Kidney capillary endothelial cell (primary cell): Measurements from ENCODE around the gene LAMA3.

ENCODE experiments used
- DNase-seq: peaks from one replicate; pipeline ENCODE4 v3.0.0-alpha.2; 2018; ENCODE audit warnings: low spot score

Gene LAMA3, protein sequence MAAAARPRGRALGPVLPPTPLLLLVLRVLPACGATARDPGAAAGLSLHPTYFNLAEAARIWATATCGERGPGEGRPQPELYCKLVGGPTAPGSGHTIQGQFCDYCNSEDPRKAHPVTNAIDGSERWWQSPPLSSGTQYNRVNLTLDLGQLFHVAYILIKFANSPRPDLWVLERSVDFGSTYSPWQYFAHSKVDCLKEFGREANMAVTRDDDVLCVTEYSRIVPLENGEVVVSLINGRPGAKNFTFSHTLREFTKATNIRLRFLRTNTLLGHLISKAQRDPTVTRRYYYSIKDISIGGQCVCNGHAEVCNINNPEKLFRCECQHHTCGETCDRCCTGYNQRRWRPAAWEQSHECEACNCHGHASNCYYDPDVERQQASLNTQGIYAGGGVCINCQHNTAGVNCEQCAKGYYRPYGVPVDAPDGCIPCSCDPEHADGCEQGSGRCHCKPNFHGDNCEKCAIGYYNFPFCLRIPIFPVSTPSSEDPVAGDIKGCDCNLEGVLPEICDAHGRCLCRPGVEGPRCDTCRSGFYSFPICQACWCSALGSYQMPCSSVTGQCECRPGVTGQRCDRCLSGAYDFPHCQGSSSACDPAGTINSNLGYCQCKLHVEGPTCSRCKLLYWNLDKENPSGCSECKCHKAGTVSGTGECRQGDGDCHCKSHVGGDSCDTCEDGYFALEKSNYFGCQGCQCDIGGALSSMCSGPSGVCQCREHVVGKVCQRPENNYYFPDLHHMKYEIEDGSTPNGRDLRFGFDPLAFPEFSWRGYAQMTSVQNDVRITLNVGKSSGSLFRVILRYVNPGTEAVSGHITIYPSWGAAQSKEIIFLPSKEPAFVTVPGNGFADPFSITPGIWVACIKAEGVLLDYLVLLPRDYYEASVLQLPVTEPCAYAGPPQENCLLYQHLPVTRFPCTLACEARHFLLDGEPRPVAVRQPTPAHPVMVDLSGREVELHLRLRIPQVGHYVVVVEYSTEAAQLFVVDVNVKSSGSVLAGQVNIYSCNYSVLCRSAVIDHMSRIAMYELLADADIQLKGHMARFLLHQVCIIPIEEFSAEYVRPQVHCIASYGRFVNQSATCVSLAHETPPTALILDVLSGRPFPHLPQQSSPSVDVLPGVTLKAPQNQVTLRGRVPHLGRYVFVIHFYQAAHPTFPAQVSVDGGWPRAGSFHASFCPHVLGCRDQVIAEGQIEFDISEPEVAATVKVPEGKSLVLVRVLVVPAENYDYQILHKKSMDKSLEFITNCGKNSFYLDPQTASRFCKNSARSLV (N-terminal part only)

GRCh38 chr18:23689031-23689615 is at the start of gene LAMA3:
LAMA3 (plus strand) TSS chr18:23689453; CDS start chr18:23689684, 231 bp downstream.
- no peak for DNase-seq

GRCh38 chr18:23640052-23640451 is 49.2 kb upstream of the LAMA3 start:
- no peak for DNase-seq

- DNase-seq, result no peak
Observed at GRCh38 chr18:23641143-23641720, 48.0 kb upstream of the LAMA3 start.

- no peak for DNase-seq
Observed at GRCh38 chr18:23641937-23642666, 47.2 kb upstream of the LAMA3 start.

DNA sequence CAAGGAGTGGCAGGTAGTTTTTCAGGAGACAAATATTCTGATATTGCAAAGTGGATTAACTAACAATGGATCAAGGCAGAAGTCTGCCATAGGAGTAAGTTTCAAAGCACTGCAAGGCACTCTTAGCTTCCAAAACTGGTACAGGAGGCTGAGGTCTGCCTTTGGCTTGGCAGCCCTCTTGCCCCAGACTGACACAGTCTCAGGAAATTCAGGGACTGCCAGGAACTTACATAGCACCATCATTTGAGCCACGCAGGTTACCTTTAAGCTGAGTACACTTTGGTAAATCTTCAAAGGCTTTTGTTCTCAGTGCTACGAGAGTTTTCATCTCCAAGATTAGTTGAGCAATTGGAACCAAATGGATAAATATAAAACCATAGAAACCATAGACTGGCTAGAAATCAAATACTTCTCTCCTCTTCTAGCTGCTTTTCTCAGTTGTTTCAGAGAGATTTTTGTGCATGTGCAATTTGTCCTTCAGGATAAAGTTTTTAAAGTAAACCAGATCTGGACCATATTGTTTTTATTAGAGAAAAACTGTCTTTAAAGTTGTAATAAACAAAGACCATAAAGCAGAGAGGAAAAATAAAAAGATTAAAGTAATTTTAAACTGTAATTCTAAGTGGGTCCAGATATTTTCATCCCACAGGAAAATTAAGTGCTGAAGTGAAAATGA is 45.3 kb upstream of the LAMA3 start:
- no peak for DNase-seq

GRCh38 chr18:23645568-23646175 is 43.6 kb upstream of the LAMA3 start:
- DNase-seq, result no peak

- no peak for DNase-seq
Observed at GRCh38 chr18:23646282-23646681, 43.0 kb upstream of the LAMA3 start.

DNA sequence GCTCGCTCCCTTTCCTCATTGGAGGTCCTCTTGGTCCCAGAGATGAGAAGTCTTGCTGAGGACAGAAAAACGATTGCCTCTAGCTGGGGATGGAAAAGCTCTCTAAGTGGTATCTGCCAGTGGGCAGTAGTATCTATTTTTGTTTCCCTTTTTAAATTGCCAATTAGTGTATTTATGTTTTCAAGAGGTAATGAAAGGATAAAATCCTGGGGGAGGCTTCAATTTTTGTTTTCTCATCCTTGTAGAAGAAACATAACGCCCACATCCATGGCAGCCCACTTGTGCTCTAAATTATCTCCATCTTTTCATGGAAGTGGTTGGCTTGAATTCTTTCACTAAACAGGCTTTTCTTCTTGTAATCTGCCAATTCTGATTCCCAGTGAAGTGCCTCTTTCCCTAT is 40.8 kb upstream of the LAMA3 start:
- DNase-seq, result no peak

GRCh38 chr18:23648940-23649607 is 40.2 kb upstream of the LAMA3 start:
- no peak for DNase-seq

- DNase-seq, result no peak
Observed at GRCh38 chr18:23650968-23651927, 38.0 kb upstream of the LAMA3 start.

GRCh38 chr18:23652232-23652631 is 37.0 kb upstream of the LAMA3 start:
- no peak for DNase-seq

GRCh38 chr18:23658285-23658684 is 31.0 kb upstream of the LAMA3 start:
- no peak for DNase-seq

DNA sequence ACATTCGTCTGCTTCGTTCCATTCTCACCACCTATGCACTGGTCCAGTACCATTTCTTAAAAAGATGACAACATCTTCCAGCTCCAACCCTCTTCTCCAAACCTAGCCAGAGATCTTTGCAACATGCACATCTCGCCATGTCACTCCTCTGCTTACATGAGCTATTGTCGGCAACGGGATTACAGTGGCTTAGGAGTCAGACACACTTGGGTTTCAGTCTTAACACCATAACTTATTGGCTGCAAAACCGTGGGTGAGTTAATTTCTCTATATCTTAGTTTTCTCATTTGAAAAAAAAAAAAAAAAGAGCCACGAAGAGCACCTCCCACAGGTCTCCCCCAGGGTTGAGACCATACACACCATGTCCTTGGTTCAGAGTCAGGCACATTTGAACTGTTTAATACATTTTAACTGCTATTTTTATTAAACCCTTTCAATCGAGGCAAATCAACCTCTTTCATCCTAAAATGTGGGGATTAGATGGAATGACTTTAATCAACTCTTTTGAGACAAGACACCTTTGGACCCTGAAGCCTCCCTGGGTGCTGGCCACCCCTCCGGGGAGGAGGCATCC is 27.4 kb upstream of the LAMA3 start:
- no peak for DNase-seq

DNA sequence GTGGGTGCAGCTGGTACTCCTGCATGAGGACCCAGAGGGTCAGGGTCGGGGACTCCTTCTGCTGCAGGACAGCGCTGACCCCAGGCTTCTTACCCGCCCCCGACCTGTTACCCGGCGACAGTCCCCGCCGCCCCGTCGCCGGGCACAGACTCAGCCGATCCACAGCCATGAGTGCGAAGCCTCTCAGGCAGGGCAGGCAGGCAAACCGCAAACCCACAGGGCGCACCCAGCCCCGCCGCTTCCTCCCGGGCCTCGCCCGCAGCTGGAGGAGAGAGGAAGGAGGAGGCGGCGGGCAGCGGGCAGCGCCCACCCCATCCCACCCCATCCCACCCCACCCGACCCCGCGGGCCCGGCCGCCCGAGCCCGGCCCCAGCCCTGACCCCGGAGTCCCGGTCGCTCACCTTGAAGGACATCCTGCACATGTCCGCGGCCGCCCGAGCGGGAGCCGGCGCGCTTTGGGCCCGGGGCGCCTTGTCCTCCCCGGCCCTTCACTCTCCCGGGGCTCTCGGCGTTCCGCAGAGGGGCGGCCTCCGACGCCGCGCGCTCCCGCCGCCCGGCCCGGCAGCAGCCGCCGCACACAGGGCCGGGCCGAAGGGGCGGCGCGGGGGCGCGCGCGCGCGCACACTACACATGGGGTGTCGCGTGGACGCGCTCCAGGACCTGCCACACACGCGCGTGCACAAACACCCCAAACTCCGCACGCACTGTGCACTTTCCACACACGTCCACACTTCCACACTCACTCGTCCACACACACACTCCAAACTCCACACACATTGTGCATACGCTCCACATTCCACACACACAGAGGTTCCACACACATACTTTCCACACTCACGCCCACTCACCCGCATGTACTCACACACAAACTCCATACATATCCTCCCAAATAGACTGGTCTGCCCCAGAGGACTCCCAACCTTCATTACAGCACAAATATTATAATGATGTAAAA is 26.7 kb upstream of the LAMA3 start, which contains the start of gene ANKRD29:
TSS of gene ANKRD29 (minus strand) at position 603 of the 955 bp plus-strand sequence. CDS start at position 422, 181 bp downstream.
- DNase-seq, result no peak

GRCh38 chr18:23664674-23665073 is 24.6 kb upstream of the LAMA3 start:
- DNase-seq, result no peak

- DNase-seq, result no peak
Observed at GRCh38 chr18:23667114-23667513, 22.1 kb upstream of the LAMA3 start.
